Measurements from ENCODE around the gene RBMS3.

RBMS3 gene

DNA sequence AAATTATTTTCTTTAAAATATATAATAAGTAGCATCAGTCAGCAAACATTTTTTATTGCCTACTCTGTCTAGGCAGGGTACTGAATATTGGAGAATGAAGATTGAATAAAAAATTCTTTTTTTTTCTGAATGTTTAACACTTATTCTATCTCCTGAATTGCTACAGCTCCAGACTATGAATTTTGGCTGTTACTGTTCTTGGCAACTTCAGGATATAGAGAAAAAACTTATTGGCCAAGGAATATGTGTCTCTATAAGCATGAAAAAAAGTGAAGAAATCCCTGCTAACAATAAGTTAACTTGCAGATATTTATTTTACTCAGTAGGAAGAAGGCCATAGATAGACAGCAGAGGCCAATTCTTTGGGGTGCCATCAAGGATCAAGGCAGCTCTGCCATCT is 309.6 kb downstream of the RBMS3 start:
- DNase-seq, result no peak

DNA sequence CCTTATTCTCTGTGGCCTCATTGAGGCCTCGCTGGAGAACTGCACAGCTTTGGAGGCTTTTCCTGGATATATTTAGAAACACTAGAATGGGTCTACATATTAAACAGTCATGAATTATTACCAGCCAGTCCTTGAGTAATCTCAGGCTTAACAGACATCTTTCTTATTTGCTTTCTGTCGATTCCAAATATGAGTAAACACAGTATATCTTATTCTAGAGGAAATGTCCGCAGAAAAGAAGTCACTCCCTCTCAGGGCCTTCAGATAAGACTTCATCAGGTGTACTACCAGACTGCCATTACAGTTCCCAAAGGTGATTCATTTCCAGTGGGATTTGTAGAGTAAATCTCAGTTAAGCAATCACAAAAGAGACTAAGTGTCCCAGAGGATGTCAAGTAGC is 310.7 kb downstream of the RBMS3 start:
- no peak for DNase-seq

DNA sequence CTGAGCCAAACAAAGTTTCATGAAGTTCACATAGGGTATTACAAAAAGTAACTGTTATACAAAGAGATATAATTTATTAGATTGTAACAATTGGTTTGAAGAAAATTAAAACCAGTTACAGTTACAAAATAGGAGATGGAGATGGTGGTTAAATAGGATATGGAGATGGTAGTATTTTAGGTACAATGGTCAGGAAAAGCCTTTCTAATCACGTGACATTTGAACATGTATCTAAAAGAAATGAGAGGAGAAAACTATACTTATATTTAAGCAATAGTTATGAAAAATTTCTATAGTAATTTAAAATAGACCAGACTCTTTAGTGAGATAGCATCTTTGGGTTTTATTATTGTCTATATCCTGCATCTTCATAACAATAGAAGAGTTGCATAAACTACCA is 312.9 kb downstream of the RBMS3 start:
- DNase-seq, result no peak

DNA sequence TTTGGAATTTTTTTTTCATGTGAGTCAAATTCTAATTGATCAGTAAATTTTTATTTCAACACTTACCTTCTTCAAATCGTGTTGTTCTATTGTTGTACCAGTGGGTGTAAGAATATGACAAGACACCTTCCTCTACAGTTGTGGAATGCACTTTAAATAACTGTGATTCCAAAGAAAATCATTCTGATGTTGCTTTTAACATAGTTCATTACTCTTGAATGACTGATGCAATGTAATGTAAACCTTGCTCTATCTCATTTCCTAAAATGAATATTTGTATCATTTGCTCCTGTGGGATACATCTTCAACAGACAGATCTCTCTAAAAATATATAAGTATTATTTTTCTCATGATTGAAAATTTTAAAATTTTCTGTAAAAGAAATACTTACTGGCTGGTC is 313.4 kb downstream of the RBMS3 start:
- DNase-seq, result no peak

DNA sequence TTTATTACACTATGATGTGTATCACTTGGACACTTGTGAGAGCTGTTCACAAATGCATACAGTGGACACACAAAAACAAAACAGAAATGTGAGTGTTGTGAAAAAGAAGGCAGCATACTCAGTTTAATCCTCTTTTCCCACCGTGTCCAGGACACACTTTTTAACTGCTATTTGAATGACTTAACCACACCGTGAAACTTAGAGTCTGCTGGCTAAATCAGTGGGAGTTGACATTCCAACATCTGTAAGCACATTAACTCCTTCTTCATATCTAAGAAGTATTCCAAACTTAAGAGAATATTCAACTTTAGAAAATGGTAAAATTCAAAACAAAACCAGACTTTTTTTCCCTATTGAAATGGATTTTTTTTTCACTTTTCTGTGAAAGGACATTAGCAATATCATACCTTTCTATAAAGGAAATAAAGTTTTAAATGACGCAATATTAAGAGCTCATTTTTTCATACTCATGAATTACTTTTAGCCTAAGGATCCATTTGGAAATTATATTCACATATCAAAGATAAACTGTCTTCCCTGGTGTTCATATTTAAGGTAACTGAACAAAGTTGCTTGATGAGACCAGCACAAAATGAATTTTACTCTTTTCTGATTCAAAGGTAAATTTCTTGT is 316.6 kb downstream of the RBMS3 start:
- no peak for DNase-seq

DNA sequence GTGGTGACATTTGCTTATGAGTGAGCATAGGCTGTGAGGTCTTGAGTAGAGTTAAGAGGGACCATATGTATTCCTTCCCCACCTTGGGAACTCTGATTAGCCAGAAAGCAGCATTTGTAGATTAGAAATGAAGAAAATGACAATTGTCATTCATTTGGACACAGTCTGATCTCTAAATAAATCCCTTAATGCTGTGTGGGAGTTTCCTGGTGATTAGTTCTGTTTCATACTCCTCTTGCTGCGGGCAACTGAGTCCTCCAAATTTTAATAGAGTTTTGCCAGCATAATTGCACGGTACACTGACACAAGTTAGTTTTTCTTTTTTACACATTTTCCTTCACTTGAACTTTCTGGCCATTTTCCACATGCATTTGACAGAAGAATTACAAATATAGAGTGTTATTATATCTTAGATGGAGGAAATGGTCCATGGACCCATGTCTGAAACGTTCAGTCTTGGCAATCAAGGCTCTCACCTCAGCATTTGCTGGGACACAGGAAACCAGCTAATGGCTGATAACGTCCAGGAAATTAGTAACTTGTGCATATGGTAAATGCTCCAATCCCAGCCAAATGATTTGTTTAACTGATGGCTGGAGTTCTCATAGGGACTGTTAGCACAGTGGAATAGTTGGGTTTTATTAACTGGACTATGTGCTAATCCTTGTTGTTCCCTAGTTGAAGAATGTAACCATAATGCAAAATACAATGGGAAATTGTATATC is 321.2 kb downstream of the RBMS3 start:
- no peak for DNase-seq

DNA sequence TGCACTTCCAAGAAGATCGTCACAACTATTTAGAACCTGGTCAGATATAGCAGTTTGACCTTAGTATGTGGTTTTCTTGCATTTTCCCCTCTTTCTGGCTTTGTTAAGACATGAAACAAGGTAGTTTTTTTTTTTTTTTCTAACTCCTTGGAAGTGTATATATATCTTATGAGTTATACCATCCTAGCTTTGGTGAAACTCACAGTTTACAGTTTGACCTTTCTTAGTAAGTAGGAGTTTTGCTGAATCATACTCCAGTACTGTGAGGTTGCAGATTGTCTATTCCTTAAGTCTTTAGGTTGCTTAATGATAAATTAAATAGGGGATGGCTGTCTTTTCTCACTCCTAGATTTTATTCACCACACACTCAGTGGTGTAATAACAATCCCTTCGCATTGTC is 325.0 kb downstream of the RBMS3 start:
- DNase-seq, result no peak

DNA sequence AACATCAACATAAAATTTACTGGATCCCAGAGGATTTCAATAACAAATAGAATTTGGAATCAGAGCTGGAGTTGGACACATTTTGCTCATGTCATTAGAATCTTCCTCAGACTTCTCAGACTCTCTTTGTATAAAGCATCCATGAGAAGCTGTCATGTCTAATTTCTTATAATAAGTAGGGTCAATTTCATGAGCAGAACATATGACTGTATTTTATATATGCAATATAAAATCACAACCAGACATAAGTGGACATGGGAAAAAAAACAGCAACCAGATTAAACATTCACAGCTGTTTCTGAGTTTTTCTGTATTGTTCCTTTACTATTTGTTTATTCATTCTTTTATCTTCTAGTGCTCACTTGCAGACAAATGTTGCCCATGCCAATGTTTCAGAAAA is 325.5 kb downstream of the RBMS3 start:
- no peak for DNase-seq

DNA sequence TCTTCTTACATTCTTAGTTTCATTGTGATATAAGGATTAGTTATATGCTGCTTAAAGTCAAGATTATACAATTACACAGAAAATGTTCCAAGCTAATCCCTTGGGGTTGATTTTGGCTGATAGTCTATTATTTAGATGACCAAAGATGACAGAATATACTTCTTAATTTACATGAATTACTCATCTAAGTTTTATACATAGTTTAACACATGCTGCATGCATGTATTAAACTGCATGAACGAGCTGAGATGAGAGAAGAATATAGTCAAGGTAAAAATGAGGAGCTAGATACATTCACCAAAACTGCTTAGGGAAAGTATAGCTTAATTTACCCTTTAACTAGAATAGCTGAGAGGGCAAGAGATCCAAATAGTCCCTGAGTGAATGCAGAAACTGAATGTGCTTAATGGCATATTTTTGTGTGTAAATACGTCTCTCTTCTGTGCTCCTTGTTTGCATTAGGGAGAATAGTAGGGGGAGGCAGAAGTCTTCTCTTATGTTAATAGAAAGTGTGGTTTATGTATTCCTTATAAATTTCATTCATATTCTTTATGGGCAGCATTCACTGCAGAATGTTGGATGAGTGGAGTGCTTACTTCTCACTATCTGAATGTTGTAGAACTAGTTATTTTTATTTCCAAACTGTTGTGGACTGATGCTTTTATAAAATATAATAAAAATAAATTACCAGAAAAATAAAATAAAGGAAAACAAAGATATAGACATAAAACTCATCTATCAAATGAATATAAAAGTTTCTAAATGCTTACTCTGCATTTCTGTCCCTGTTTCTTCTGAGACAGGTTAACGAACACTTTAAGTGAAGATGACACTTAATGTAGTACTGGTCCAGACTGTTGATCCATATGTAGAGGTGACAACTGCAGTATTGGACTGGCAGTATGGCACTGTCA is 327.8 kb downstream of the RBMS3 start:
- DNase-seq, result no peak

DNA sequence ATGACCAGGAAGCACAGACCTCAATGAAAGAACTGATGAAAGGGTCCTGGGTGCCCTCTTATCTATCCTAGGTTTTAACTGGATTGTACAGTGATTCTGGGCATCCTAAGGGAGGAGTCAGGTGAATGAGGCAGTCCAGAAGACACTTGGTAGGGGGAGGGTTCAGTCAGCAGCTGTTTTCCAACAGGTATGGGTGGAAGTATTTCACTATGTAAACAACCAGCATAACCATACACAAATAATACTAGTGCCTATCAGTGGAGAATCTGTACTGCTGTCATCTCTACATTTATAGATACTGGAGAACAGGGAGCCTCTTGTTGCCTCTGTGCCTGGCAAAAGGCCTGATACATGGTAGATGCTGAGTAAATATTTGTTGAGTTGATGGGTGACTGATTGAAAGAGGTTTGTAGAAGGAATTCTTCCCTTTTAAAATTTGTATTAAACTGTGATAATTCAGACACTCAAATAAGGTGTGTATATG is 328.5 kb downstream of the RBMS3 start:
- no peak for DNase-seq

DNA sequence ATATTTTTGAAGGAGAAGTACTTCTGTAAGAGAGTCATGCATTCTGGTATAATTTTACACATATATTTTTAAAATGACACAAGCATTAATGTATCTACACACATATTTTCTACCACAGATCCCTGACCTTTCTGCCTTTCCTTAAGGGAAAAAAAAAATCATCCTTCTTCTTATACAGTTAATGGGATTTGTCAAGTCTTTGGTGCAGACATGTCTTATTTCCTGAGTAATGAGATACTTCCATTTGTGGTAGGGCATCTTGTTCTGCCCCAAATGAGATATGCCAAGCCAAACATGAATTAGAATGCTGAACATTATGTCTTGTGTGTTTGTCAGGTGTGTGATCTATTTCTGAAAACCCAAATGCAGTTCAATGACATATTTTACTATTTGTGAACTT is 329.9 kb downstream of the RBMS3 start:
- no peak for DNase-seq

DNA sequence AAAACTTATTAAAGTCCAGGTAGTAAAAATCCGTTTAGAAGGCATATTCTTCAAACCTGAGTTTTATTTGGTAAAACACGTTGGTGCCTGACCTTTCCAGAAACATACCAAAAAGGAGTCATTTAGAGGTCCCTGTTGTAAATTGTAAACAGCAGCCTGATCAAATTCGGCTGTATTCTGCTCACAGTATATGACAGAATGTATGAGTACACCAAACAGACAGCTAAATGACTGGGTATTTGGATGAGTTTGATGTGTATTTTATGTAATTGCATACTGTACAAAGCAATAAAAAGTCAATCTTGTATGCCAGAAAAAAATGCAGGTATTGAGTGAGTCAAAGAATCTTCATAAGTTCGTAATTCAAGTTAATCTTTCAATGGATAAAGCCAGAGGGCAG is 330.4 kb downstream of the RBMS3 start:
- DNase-seq, result no peak

DNA sequence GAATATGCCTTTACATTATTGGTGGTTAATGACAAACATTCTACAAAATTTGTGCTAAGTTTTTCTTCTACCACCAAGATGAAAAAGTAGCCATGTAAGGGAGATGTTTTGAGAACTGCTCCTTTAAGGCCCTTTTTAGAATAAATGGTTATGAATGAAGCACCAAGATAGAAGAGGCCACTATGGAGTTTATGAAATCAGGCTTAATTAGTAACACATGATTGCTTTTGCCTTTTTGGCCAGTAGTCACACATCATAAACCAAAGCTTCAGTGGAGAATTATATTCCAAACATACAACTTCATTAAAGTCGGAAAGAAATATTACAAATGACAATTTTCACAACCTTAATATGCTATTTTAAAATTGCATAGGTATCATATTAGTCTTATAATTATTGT is 331.7 kb downstream of the RBMS3 start:
- DNase-seq, result no peak

DNA sequence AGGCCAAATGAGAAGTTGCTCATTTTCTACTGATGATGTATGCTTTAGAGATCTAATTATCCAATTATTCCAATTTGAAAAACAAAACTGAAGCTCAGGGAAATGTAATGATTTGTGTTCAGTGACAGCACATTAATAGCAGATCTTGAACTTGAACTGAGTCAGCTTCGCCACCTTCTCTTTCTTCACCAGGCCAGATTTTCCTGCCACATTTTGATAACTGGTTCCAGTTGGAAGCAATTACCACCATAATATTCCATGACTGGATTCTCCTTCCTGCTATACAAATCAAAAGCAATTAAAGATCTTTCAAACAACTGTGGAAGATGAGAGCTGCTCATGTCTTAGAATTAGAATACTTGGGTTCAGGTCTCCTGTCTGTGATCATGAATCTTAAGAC is 334.1 kb downstream of the RBMS3 start:
- no peak for DNase-seq

DNA sequence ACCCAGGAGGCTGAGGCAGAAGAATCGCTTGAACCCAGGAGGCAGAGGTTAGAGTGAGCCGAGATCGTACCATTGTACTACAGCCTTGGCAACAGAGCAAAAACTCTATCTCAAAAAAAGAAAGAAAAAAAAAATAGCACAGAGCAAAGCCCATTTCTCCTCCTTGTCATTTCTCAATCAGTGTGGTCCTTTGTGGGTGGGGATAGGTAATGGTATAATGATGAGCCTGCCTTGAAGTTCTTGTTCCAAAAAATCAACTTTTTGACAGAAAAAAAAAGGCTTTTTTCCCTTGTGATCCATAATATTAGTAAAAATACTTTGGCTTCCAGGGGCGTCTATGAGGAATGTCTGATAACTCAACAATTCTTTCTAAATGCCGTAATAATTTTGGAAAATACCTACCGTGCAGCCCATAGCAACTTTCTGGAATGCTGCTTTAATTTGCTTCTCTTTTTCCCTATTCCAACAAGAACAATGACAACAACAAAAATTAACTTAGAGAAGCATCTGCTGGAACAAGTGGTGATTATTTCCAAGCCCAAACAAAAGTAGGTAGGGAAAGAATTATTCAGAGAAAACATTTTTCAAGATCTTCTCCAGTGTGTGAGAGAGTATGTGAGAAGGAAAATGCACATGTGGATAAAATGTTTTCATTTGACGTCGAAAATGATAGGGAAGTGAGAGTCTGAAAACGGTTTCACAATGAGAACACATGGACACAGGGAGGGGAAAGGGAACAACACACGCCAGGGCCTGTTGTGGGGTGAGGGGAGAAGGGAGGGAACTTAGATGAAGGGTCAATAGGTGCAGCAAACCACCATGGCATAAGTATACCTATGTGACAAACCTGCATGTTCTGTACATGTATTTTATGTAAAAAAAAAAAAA is 337.8 kb downstream of the RBMS3 start:
- DNase-seq, result no peak

DNA sequence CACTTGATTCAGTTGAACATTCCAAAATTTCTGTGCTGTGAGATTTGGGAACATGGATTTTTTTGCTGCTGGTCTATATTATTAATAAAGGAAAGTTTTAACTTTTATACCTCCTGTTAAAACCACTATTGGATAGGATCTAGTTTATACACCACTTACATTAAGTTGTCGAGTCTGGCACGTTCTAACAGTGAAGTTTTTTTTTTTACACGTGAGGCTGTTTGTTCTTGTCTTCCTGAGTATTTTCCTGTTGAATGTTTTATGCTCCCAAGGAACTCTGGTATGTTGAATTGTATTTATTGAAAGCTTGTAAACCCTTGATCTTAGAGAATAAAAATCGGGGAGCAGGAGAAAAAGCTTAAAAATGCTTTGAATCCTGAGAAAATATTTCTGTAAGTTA is 338.8 kb downstream of the RBMS3 start:
- no peak for DNase-seq

DNA sequence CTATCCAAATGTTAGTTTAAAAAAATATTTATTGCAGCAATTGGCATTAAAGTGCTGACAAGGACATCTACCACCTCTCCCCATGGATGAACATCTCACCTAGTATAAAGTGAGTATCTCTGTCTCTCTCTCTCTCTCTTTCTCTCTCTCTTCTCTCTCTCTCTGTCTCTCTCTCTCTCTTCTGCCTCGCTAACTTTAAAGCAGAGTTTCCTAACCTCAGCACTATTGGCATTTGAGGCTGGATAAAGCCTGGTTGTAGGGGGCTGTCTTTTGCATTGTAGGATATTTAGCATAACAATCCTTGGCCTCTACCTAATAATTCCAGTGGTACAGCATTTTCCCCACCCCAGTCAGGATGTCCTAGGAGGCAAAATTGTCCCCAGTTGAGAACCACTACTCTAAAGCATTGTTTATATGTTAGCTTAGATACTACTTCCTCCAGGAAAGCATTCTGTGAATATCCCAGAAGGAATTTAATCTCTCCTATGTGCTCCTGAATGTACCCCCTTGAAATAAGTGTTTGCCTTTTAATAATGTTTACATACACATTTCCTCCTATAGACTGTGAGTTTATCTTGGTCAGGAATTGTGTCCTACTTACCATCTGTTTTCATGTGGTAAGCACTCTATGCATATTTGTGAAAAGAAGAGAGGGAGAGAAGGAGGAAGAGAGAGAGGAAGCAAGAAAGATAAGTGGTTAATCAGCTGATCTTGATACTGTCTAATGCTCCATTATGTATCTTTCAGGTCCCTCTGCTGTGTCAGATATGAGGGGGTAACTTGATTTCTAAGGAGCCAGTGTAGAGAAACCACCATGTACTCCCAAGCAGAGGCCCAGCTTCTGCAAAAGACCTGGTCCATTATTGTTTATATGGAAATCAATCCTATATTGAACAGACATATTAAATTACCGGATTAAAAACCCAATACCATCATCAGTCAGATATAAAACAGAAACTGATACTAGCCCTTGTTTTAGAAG is 346.6 kb downstream of the RBMS3 start:
- DNase-seq, result no peak

DNA sequence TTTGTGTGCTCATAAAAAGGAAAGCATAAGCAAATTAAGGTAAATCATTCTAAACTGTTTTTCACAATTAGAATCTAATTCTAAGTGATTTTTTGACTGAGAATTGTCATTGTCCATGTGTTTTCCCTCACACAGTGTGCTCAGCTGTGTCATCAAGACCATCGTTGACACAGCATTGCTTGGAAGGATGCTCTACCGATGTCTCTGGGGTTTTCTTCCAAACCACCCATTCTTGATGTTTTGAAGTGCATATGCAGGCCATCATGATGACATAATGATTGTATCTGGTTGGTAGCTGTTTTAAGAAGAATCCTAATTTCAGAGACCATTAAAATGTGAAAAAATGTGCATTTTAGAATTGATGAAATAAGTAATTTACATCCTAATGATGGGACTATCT is 347.9 kb downstream of the RBMS3 start:
- no peak for DNase-seq

DNA sequence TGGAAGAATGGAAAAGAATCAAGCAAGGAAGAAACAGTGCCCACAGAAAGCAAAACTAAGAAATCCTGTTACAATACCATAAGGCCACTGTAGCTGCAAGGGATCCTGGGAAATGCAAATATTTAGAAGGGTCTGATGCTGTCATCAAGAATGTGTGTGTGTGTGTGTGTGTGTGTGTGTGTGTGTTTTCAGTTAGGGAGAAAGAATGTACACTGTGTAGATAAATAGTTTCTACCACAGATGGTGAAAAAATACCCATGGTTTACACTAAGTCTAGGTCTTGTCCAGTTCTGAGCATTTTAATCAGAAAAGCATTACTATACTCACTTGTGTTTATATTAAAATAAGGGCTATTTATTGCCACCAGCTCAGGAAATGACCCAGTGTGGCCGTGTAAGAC is 355.0 kb downstream of the RBMS3 start:
- no peak for DNase-seq

DNA sequence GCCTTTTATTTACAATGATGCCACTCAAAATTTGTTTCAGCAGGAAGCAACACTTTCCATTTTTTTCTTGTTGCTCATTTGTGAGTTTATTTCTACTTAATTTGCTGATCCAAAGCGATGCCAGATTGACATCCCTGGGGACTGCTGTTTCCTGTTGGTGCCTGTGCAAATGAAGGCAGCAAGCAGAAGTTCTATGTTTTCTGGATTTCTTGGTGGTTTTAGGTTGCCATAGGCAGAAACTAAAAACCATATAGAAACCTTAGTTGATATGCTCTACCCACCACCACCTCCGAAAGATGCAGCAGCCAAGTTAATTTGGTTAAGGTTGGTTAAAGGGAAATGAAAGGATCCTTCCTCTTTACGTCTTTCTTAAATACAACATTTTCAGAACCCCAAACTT is 356.2 kb downstream of the RBMS3 start:
- DNase-seq, result no peak

DNA sequence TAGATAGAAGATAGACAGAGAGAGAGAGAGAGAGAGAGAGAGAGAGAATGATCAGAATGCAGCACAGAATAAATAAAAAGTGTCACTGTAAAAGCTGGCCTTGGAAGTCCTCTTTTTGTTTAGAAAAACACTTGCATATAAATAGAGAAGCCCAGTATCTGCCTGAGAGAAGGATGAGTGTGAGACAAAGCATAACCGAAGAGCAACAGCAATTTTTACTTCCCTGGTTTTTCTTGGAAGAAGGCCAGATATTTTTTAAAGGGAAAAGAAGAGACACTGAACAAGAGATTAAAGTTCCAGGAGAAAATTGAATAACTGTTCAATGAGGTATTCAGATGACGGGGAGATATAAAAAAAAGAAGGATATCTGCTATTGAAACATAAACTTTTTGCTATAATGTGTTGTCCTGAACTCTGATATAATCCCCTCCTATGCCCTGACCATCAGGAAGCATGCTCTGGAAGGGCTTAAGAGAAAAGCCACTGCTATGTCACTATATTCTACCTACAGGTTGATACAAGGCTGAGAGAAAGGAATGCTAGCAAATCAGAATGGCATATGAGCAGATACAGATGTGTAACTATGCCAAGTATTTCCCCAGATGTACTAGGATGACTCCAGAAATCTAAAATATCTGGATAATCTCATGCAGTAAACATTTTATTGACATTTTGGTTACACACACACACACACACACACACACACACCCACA is 358.9 kb downstream of the RBMS3 start:
- no peak for DNase-seq

Measured in CD4-positive, alpha-beta T cell treated with Interferon gamma for 1 hour (primary cell).